ENCODE measurements around the gene TANC1.
"Not testable (repeated sequence)": the region's sequence is repeated elsewhere in the genome, so short reads cannot be mapped to it uniquely, and the experiment has no call there.

TANC1 gene

DNA sequence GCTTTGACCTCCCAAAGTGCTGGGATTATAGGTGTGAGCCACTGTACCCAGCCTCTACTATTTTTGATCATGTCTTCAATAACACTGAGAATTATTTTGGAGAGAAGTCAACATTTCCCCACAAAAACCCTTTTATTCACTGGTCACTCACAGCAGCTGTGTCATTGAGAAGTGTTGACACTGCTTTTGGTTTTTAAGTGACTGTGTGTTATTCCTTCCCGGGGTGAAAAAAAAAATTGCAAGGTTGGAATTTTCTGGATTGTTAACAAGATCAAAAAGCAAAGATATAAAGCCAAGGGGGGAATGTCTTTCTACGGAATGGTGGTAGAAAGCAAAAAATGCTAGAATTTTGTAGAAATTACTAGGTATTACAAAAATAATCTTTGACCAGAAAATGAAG, 61.5 kb downstream of the TANC1 start:
- DNase-seq, result no peak
- ATAC-seq, result no peak

DNA sequence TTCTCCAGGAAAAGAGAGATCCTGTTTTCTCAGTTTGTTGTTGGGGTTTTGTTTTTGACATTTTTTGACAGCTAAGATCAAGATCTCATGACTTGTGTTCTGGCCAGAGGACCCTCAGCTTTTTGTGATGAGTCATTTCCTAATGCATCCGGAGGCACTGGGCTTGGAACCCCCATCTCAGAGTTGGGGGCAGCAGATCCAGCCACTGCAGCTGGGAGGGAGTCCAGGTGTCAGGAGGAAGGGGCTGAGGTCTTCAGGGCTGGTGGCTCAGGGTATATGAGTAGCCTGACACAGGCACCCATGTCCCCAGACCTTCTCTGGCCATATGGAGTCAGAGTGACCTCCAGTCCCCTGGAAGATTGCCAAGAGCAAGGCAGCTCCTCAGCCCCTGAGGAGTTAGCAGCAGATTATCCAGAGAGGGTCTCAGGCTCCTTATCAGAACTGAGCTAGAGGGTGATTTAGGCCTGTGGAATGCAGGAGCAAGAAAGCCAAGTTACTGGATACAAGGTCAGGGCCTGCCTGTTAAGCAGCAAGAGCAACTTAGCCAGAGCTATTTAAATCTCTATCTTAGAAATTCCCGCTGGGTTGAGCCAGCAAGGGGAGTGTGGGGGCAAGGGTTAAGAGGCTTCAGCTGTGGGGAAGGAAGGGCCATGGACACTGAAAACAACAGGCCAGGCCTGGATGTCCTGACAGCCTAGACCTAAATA, 62.4 kb downstream of the TANC1 start:
- no peak for ATAC-seq
- no peak for DNase-seq

DNA sequence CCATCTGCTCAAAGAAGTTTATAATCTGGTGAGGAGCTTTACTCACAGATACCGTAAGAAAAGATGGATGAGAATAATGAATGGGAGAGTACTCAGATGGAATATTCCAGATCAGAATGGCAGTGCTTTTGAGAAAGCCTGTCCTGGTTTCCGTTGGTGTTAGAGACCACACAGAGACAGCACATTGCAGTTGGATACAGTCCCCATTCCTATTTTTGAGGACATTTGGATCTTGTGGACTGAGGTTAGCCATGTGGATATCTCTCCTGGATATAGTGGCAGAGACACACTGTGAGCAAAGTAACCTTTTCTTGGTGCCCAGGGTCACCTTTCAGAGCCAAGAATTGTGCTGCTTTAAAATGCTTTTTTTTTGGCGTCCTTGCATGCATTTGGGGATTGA, 63.7 kb downstream of the TANC1 start:
- DNase-seq (no peak), ATAC-seq (no peak)

DNA sequence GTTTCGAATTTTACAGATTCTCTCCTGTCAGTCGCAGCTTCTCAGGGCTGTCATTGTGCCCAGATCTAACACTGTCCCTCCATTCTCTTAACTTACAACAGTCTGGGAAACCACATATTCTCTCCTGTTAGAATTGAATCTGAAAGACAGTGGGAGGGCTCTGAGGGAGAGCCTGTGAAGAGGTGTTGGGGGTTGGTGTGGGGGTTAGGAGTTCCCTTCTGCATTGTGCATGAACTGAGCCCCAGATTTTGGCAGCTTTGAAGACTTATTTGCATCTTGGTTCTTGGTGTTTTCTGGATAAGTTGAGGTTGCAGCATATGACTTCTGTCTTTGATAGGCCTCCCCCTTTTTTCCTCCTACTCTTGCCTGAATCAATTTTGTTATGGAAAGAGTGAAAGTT, 64.1 kb downstream of the TANC1 start:
- ATAC-seq (no peak), DNase-seq (no peak)

DNA sequence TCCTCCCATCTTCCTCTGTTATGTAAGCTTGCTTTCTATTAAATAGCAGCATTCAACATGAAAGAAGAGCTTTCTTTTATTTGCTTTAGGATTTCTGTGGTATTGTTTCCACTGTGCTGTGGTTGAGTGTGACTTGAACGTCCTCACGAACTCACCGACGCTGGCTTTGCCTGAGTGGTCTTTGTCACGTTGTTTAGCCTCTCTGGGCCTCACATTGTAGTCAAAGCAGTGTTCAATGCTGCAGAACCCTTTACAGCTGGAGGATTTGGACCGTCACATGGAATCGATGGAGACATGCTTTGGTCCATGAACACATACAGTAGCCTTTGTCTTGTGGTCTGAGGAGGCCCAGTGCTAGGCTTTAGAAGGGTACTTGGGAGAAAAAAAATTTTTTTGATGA, 66.3 kb downstream of the TANC1 start:
- DNase-seq, result no peak
- no peak for ATAC-seq

DNA sequence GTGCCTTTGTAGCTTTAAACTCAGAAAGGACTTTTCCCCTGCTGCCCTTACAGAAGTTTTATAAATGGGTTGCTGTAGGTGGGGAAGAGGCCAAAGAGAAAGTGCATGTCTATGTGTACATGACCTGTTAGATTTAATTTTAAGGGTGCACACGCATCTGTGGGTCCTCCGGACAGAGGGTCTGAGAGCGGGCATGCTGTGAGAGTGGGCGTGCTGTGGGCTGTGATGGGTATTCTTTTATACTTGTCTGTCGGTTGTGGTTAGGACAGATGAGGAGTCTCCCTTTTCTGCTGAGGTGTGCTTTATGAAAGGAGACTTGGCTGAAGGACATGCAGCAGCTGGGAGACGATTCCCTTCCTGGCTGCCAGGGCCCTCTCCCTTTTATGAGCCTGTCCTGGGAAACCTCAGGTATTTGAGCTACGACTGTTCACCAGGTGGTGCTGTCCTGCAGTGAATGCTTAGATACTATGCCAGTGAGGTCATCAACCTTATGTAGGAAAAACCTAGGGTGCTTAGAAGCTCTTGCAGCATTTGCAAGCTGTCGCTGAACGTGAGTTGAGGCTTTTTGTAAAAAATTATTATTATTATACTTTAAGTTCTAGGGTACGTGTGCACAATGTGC, 67.5 kb downstream of the TANC1 start:
- peak; percentile 36 for ATAC-seq
- no peak for DNase-seq

DNA sequence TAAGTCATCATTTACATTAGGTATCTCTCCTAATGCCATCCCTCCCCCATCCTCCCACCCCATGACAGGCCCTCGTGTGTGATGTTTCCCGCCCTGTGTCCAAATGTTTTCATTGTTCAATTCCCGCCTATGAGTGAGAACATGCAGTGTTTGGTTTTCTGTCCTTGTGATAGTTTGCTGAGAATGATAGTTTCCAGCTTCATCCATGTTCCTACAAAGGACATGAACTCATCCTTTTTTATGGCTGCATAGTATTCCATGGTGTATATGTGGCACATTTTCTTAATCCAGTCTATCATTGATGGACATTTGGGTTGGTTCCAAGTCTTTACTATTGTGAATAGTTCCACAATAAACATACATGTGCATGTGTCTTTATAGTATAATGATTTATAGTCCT, 68.0 kb downstream of the TANC1 start:
- ATAC-seq, DNase-seq: not testable (repeated sequence)

DNA sequence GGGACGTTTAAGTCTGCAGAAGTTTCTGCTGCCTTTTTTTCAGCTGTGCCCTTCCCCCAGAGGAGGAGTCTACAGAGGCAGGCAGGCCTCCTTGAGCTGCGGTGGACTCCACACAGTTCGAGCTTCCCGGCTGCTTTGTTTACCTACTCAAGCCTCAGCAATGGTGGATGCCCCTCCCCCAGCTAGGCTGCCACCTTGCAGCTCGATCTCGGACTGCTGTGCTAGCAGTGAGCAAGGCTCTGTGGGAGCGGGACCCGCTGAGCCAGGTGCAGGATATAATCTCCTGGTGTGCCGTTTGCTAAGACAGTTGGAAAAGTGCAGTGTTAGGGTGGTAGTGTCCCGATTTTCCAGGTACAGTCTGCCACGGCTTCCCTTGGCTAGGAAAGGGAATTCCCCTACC, 72.9 kb downstream of the TANC1 start:
- not testable (repeated sequence) for DNase-seq, ATAC-seq

DNA sequence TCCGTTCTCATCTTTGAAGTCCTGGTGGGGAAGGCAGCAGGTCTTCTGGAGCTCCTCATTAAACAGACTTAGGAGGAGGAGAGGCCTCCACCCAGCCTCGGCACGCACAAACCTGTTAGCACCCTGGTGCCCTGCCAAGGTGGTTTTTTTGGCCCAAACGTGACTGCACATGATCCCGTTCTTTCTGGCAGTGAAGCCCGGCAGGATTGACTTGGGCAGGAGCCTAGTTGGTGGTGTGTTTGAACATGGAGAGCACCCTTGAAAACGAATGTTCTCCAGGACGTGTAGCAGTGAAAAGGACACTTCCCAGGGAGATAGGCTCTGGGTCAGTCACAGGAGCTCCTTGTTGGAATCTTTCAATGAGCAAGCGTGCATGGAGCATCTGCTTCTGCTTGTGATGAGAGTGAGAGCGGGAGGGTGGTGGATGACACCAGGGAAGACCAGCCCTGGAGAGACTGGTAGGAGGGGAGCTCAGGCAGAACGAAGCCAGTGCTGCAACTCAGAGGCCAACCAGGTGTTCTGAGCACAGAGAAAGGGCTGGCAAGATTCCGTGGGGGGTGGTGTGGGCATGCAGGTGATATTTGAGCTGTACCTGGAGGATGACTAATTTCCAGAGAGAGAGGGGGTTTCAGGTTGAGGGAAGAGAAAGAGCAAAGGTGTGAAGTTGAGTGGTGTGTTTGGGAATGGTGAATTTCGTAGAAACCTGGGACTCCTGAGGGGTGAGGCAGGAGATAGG, 73.8 kb downstream of the TANC1 start:
- no peak for ATAC-seq

DNA sequence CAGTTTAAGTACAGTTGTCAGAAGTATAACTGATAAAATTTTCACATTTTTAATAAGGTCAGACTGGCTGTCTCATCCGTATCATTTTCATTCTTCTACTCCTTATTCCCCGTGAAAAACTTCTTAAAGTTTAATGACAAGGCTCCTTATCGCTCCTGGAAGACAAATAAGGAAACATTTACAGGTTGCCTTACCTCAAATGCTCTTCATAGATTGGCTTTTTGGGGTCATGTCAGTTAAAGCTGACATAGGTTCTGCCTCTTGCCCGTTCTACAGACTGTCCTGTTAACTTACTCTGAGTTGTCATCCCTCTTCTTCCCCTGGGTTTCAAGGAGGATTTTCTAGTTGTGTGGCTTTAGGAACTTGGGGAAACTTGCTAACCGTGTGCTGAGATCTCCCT, 75.3 kb downstream of the TANC1 start:
- no peak for DNase-seq
- ATAC-seq, result no peak

More for the DNA sequence above, 73.8 kb downstream of the TANC1 start:
- DNase-seq, result no peak

DNA sequence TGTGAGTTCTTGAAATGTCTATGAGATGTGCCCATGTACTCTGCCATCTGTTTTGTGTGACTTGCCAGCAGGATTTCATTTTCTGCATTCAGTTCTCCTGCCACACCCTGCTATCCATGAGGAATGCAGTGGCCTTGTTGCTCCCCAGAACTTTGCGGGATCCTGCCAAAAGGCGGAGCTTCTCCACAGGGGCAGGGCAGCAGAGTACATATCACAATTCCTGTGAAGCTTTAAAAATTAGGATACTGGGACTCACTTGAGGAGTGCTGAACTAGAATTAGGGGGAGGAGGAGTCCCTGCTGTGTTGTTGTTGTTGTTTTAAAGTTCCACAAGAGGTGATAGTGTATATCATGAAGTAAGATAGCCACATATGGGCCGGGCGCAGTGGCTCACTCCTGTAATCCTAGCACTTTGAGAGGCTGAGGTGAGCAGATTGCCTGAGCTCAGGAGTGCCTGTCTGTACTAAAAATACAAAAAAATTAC, 76.4 kb downstream of the TANC1 start:
- ATAC-seq, result no peak
- DNase-seq, result no peak

DNA sequence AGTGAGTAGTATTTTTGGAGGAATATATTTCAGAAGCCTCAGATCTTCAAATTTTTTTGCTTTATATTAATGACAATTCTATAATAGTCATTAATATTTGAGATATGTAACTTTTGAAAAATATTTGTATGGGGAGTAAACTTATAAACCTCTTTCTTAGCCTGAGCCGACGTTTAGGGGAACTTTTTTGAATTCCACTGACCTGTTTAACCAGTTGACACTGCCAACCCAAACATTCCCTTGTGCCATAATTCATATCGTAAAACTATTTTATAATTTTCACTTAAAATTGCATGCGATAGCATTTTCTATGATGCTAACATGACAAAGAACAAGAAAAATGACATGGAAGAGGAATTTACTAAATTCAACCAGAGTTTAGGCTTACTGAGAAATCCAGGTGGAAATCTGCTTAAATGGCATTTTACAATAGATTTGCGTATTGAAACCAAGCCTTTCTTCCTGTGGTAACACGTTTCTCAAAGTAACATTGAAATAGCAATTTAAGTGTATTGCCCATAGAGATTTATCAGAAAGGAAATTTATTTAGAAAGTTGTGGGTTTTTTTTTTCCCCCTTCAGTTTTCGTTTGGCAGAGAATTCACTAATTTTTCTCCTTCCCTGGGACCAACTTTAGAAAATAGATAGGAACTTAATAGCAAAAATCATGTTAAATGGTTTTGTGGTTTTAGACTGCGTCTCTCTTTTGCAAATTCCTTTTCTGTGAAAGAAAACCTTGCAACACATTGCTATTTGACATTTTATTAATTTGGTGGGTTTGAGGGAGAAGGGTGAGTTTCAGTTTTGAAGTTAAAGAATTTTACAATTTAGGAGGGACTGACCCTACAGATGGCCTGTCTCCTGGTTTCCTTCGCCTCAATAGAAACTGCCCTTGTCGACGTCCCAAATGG, 77.4 kb downstream of the TANC1 start:
- no peak for ATAC-seq
- no peak for DNase-seq

DNA sequence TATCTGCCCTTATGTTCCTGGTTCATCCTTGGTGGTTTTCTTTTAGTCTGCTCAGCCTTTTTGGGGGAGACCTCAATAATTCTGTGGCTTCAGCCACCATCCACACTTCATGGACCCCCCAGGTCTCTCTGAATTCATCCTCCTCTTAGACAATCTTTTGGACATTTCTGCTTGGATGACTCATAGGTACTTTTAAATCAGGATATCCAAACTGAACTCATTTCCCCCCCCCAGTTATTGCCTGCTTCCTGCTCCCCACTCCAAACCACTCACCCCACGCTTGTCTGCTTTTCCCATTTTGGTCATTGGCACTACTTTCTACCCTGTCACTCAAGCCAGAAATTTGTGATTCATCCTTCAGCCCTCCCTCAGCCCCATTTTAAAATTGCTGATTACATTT, 78.5 kb downstream of the TANC1 start:
- DNase-seq (no peak), ATAC-seq (no peak)

DNA sequence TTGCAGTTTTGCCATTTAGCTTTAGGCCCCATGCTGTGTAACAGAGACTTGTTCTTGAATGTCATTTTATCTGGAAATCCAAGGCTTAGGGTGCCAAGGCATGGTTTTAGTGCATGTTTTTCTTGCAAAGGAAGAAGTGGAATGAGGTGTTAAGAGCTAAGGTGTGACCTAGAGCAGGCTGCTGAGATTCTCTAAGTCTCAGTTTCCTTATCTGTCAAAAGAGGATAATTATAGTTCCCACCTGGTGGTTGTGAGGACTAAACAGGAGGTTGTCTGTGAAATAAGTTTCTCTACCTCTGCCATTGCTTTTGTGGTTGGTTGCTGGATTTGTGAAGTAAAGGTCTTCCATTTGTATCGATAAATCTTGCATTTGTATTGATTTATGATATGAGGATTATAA, 82.0 kb downstream of the TANC1 start:
- ATAC-seq, result no peak
- DNase-seq, result no peak

DNA sequence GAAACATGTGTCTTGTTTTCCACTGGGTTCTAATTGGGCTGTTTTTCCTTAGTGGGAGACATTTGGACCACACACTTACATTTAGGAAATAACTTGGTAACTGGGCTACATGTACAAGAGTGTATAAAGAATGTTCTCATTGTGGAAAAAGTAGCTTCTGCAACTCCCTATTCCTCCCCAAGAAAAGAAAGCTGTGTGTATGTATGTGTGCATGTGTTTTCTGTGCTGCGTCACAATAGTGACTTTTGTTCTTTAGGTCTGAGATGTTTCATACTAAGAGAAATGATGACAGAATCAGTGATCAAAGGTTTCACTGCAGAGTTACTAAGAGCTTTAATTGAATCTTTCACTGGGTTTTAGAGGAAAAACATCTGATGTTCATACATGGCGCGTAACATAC, 82.7 kb downstream of the TANC1 start:
- DNase-seq (no peak), ATAC-seq (no peak)

DNA sequence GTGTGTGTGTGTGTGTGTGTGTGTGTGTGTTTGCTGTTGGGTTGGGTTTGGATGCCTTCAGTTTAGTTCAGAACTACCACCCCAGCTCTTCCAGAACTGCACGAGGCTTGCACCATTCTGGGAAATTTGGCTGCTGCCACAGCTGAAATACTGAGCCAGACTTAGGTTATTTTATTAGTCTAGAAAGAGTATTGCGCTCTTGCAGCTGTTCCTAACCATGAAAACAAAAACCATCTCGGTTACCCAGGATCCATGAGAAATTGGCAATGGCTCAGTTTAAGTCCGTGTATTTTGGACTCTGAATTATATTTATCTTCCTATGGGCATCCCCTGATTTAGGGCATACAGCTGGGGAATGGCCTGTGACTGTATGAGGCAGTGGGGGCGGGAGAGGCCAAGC, 83.2 kb downstream of the TANC1 start:
- no peak for DNase-seq
- ATAC-seq, result no peak

DNA sequence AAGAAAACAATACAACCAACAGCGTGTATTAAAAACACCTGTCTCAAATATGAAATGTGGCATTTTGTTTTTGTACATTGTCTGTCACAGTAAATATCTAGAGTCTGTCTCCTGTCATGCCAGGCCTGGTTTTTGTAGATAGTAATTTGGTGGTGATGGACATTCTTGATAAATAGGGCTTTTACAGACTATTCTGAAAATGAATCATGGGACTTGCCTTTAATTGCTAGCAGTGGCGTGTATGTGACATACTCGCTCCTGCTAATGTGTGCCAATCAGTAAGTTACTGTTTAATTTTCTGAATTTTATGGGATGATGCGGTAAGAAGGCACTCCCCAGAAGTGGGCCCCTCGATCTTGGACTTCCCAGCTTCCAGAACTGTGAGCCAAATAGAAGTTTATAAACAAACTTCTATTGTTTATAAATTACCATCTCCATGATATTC, 83.7 kb downstream of the TANC1 start:
- ATAC-seq (no peak), DNase-seq (no peak)

DNA sequence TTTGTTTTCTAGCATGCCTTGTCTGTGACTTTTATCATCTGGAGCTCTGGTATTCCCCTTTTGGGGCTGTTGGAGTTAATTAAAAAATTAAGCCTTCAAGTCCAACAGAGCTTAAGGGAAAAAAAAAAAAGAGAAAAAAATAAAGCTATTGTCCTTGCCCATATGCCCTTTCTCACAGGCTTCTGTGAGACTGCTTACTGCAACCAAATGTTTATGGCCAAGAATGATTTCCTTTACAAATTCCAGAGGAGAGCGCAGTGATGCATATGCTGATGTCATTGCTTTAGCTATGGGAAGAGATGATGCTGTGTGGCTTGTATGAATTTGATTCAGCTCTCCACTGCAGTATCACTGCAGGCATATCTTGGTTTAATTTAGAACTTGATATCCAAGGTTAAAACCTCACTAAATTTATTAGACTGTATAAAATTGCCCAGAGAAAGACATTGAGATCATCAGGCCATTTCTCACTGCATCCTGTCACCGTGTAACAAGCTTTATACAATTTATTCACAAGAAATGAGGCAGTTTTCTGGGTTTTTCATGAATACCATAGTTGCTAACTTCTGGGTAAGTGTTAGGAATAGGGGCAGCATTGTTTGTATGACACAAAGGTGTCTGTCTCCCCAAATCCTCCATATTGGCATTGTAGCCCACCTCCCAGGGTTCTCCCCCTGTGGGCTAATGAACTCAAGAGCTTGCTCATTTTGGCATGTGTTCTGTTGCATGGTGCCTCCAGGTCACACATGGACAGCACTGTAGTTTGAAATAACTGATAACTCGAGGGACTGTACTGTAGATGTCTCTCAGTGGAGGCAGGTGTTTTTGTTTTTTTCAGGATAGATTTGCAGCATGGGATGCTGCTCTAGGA, 85.0 kb downstream of the TANC1 start:
- ATAC-seq, result no peak
- no peak for DNase-seq

DNA sequence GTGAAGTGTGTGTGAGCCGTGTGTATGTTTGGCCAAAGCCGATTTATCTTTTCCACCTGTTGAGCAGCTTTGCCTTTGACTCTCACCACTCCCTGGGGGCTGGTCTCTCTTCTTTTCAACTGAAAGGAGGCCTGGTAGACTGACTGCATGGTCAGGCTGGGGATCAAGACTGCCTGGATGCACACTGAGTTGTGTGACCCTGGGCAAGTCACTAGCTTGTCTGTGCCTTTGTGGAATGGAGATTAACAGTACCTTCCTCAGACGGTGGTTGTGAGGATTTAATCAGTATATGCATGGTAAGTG, 85.5 kb downstream of the TANC1 start:
- no peak for ATAC-seq
- DNase-seq, result no peak

DNA sequence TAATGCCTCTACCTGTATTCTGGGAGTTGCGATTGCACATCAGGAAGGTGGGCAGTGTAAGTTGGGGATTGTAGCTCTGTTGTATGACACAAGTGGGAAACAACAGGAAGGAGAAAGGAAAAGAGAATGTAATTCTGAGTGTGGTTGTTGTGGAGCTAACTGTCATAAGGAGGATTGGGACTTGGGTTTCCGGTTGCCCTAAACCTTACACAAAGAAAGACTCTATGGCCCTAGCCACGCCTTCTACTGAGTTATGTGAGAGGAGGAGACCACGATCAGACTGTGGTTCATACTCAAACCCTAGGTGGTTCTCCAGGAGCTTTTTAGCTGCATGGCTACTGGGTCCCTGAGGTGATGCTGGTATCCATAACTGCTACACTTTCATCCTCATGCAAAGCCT, 86.5 kb downstream of the TANC1 start:
- DNase-seq (no peak), ATAC-seq (no peak)

DNA sequence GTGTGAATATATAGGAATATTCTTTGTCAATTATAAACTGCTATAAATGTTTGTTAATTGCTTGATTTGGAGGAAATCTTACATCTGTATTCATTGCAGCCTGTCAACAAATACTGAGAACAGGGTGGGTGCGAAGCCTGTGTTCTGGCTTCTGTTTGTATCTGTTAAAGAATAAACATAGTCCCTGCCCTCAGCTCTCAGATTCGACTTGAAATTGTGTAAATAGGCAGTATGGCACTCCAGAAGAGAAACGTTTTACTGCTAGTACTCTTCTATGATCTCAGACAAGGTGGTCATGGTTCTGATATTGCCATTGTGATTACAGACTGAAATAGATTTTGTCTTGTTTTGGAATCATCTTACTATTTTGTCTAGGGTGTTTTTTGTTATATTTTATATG, 92.1 kb downstream of the TANC1 start:
- ATAC-seq (no peak), DNase-seq (no peak)

DNA sequence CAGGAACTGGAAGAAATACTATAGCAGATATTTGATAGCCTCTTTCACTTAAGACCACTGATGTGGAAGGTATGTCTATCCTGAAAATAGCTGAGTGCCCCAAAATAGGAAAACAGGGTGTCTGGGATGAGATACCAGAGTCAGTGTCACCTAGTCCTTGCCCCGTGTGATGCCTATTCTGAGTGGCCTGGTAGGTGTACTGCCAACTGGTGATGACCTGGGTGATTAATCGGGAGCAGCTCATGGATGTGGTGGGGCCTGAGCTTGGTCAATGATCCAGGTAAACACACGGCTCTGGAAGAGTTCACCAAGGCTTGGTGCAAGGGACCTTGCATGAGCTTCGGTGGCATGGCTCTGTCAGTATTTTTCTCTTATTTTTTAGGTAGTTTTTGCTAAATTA, 95.2 kb downstream of the TANC1 start:
- DNase-seq (no peak), ATAC-seq (no peak)
